Measurements from ENCODE around the gene CAPN8.
"Not testable (repeated sequence)": the region's sequence is repeated elsewhere in the genome, so short reads cannot be mapped to it uniquely, and the experiment has no call there.

Gene CAPN8

GRCh38 chr1:223525957-223526356, 139.5 kb downstream of the CAPN8 start:
- DNase-seq (ENCODE audit: low read depth in 2 of 2): no peak

GRCh38 chr1:223525546-223525945, 140.0 kb downstream of the CAPN8 start:
- DNase-seq (ENCODE audit: low read depth in 2 of 2): no peak

- no peak for DNase-seq (ENCODE audit: low read depth in 2 of 2)
Measured at GRCh38 chr1:223524930-223525451, 140.5 kb downstream of the CAPN8 start.

- no peak for DNase-seq (ENCODE audit: low read depth in 2 of 2)
Measured at GRCh38 chr1:223521150-223521549, 144.4 kb downstream of the CAPN8 start.

GRCh38 chr1:223520200-223520599, 145.3 kb downstream of the CAPN8 start:
- DNase-seq (ENCODE audit: low read depth in 2 of 2): no peak

- no peak for DNase-seq (ENCODE audit: low read depth in 2 of 2)
Measured at GRCh38 chr1:223519116-223519515, 146.4 kb downstream of the CAPN8 start.

GRCh38 chr1:223518553-223518952, 146.9 kb downstream of the CAPN8 start:
- not testable (repeated sequence) for DNase-seq (ENCODE audit: low read depth in 2 of 2)

GRCh38 chr1:223515926-223516325, 149.6 kb downstream of the CAPN8 start:
- DNase-seq (ENCODE audit: low read depth in 2 of 2): no peak

- DNase-seq (ENCODE audit: low read depth in 2 of 2): no peak
Measured at GRCh38 chr1:223515421-223515820, 150.1 kb downstream of the CAPN8 start.

GRCh38 chr1:223514644-223515043, 150.9 kb downstream of the CAPN8 start:
- no peak for DNase-seq (ENCODE audit: low read depth in 2 of 2)

- DNase-seq (ENCODE audit: low read depth in 2 of 2): no peak
Measured at GRCh38 chr1:223513309-223513708, 152.2 kb downstream of the CAPN8 start.

- DNase-seq (ENCODE audit: low read depth in 2 of 2): no peak
Measured at GRCh38 chr1:223512057-223512456, 153.4 kb downstream of the CAPN8 start.

GRCh38 chr1:223508796-223509195, 156.7 kb downstream of the CAPN8 start:
- no peak for DNase-seq (ENCODE audit: low read depth in 2 of 2)

GRCh38 chr1:223504741-223505140, 160.8 kb downstream of the CAPN8 start:
- no peak for DNase-seq (ENCODE audit: low read depth in 2 of 2)

GRCh38 chr1:223503348-223503747, 162.2 kb downstream of the CAPN8 start:
- no peak for DNase-seq (ENCODE audit: low read depth in 2 of 2)

- peak; percentile 26 to 36 for DNase-seq (ENCODE audit: low read depth in 2 of 2)
Measured at GRCh38 chr1:223500560-223501425, 164.7 kb downstream of the CAPN8 start.

- no peak for DNase-seq (ENCODE audit: low read depth in 2 of 2)
Measured at GRCh38 chr1:223496883-223497282, 168.6 kb downstream of the CAPN8 start.

- DNase-seq (ENCODE audit: low read depth in 2 of 2): no peak
Measured at GRCh38 chr1:223494926-223495645, 170.4 kb downstream of the CAPN8 start.

GRCh38 chr1:223492044-223492443, 173.5 kb downstream of the CAPN8 start:
- no peak for DNase-seq (ENCODE audit: low read depth in 2 of 2)

Measured in stimulated activated CD4-positive, alpha-beta T cell treated with anti-CD3 and anti-CD28 coated beads, Interleukin-15, amount 100 ng/mL, for 48 hours (primary cell).